Activated naive CD8-positive, alpha-beta T cell (primary cell): ENCODE data around the gene TNFAIP8L3.
"Not testable (repeated sequence)": the region's sequence is repeated elsewhere in the genome, so short reads cannot be mapped to it uniquely, and the experiment has no call there.

Experiments used
- H3K27ac Mint-ChIP-seq: one replicate; pipeline ENCODE4 v1.8.0; 2021; ENCODE audit warnings: mixed read lengths
- H3K27me3 Mint-ChIP-seq: one replicate; pipeline ENCODE4 v1.8.0; 2021; ENCODE audit warnings: mixed read lengths
- H3K36me3 Mint-ChIP-seq: one replicate; pipeline ENCODE4 v1.8.0; 2021; ENCODE audit warnings: mixed read lengths
- H3K4me1 Mint-ChIP-seq: one replicate; pipeline ENCODE4 v1.8.0; 2021; ENCODE audit warnings: low read depth, mixed read lengths
- H3K4me3 Mint-ChIP-seq: one replicate; pipeline ENCODE4 v1.8.0; 2021; ENCODE audit warnings: mild to moderate bottlenecking, mixed read lengths
- H3K9me3 Mint-ChIP-seq: one replicate; pipeline ENCODE4 v1.8.0; 2021; ENCODE audit warnings: low read depth, mixed read lengths

The TNFAIP8L3 gene

DNA sequence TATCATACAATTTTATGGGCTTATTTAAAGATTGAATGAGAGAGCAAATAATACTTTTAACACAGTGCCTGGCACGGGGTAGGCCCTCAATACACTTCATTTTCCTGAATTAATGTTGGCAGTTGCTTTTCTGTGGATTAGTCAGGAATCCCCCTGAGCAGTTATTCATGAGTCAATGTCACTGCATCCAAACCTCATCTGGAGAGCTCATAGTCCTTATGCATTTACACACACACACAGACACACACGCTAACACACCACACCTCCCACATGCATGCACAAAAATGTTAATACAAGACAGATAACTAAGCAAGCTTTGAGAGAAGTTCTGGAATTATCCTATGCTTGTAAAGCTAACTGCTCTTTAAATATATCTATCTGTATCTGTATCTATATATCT lies 34.0 kb upstream of the TNFAIP8L3 start:
- H3K4me1 Mint-ChIP-seq: no peaks in the 10 kb centered on the region
- H3K27ac Mint-ChIP-seq: no peak overlapping the region
- no peak overlapping the region for H3K4me3 Mint-ChIP-seq
- H3K36me3 Mint-ChIP-seq: no peaks in the 10 kb centered on the region
- H3K27me3 Mint-ChIP-seq: peaks cover 8% of the 10 kb centered on the region
- H3K9me3 Mint-ChIP-seq: no peaks in the 10 kb centered on the region

DNA sequence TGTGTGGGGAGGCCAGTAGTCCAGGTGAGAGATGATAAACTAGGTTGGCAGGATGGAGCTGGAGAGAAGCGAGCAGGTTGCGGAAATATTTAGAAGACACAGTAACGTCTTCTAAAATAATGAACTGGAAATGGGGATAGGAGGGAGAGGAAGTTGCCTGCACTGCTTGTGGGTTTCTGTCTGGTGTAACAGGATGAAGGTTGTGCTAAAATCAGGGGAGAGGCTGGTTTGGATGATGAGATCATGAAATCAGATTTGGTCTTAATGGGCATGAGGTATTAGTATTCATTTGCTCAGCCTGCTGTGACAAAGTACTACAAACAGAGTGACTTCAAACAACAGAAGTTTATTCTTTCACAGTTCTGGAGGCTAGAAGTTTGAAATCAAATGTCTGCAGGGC lies 32.1 kb upstream of the TNFAIP8L3 start:
- Mint-ChIP-seq H3K36me3 (no peaks in the 10 kb centered on the region), H3K27me3 (peaks cover 6% of the 10 kb centered on the region), H3K27ac (no peak overlapping the region), H3K4me1 (no peaks in the 10 kb centered on the region), H3K9me3 (no peaks in the 10 kb centered on the region), H3K4me3 (no peak overlapping the region)

DNA sequence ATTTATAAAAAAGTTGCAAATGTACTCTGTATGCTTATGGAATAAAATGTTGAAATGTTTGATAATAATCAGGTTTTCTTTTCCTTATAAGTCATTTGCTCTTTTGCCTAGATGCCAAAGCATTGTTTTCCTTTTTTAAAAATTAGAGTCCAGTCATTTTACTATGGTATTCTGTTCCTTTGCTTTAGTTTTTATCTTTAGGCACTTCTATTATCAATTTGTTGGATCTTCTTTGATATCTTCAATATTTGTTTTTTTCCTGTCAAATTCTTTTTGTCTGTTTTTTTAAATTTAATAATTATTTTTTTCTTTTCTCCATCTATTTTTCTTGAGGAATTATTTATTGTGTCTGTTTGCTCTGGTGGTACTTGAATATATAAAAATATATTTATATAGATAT lies 28.3 kb upstream of the TNFAIP8L3 start:
- not testable (repeated sequence) for H3K36me3 Mint-ChIP-seq, H3K4me3 Mint-ChIP-seq, H3K27ac Mint-ChIP-seq, H3K27me3 Mint-ChIP-seq, H3K4me1 Mint-ChIP-seq, H3K9me3 Mint-ChIP-seq

DNA sequence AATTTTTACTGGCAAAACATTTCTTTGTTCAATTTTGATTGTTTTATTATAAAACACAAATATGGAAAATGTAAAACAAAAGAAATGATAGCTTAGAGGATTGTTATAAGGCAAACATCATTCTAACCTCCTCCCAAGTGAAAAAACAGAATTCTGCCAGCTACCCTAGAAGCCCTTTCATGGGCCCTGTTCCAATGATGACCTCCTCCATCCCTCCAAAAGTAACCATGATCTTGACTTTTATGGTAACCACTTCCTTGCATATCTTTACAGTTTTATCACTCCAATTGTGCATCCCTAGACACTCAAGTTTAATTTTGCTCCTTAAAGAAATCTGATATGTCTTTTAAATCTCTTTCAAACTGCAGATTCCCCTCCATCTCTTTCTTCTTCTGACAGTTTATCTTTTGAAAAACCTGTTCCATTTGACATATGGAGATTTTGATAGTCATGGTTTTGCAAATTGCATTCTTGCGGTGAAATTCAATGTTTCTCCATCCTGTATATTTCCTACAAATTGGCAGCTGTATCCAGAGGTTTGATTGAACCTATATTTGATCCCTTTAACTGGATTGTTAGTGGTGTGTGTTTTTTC lies 27.0 kb upstream of the TNFAIP8L3 start:
- no peak overlapping the region for H3K4me3 Mint-ChIP-seq
- peaks cover 4% of the 10 kb centered on the region for H3K27me3 Mint-ChIP-seq
- H3K36me3 Mint-ChIP-seq: no peaks in the 10 kb centered on the region
- no peaks in the 10 kb centered on the region for H3K9me3 Mint-ChIP-seq
- H3K27ac Mint-ChIP-seq: no peak overlapping the region
- no peaks in the 10 kb centered on the region for H3K4me1 Mint-ChIP-seq

DNA sequence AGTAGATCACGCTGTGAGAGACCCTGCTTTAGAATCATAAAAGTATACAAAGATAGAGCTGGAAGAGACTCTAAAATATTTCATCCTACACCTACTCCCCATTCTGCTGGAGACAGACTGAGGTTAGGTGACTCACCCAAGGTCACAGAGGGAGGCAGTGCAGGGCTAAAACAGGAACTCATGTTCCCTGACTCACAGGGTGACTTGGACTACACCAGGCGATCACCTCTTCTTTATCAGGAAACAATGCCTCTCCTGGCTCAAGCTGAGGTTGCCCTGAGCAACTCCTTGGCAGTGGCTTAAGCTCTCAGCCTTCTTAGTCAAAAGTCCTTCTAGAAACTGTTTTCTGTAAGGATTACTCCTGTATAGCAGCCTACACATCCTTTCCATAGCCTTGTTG lies 26.4 kb upstream of the TNFAIP8L3 start:
- H3K9me3 Mint-ChIP-seq: no peaks in the 10 kb centered on the region
- no peaks in the 10 kb centered on the region for H3K36me3 Mint-ChIP-seq
- H3K27me3 Mint-ChIP-seq: peaks cover 4% of the 10 kb centered on the region
- H3K4me1 Mint-ChIP-seq: no peaks in the 10 kb centered on the region
- H3K4me3 Mint-ChIP-seq: no peak overlapping the region
- no peak overlapping the region for H3K27ac Mint-ChIP-seq

DNA sequence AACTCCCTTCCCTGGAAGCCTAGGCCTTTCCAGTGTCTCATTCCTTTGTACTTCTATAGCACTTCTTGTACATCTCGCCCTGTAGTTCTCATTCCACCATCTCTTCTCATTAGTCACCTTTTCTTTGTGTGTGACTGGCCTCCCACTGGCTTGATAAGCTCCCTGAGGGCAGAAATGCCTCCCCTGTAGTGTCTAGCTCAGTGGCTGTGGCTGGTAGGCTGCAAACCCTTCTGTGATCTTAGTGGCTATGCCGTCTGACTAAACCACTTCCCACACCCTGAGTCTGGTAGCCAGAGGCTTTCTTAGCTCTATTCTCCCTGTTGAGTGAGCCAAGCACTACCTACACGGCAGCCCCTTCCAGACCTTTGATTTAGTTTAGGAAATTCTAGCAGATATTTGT lies 24.4 kb upstream of the TNFAIP8L3 start:
- Mint-ChIP-seq H3K4me3 (no peak overlapping the region), H3K36me3 (no peaks in the 10 kb centered on the region), H3K9me3 (no peaks in the 10 kb centered on the region), H3K4me1 (no peaks in the 10 kb centered on the region), H3K27ac (no peak overlapping the region), H3K27me3 (peaks cover 4% of the 10 kb centered on the region)

DNA sequence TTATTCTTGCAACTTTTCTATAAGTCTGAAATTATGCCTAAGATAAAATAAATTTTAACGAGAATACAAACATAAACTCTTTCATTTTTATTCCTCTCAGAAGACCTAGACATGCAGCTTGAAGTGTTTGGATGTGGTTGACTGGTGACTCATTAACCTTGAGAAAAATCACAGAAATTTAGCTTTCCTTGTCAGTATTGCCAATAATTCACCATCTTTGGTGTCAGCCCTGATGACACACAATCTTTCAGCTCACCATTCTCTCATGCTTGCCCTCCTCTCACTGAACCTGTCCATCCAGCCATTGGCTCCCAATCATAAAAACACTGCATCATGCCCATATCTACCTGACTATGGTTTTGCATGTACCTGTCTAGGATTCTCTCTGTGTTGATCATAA lies 22.6 kb upstream of the TNFAIP8L3 start:
- peaks cover 7% of the 10 kb centered on the region for H3K27me3 Mint-ChIP-seq

DNA sequence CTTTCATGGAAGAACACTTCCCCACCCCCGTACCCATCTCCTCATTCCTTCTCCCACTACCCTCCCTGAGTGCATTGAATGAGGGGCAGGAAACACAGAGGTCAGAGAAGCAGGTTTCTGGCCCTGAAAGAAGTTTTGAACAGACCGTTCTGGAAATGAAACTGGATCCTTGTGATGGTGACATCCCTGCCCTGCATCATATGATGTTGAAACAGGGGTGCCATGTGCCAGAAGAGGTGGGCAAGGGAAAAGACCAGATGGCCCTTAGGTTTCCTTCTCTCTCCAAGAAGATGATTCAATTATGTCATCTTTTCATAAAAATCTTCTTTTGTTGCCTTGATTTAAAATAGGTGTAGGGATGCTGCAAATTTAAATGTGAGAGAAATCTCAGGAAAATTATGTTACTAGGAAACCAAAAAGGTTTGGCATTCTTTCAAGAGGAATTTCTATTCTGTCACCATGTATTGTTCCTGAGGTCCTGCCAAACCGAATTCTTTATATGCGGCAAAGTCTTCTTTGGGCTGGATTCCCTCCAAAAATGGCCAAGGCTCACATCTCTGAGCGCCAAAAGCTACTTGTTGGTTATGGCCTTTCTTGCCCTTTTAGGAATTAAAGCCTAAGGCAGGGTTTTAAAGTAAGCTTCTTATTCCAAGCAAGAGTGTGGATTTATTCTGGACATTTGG lies 19.9 kb upstream of the TNFAIP8L3 start:
- Mint-ChIP-seq H3K36me3 (no peaks in the 10 kb centered on the region), H3K4me3 (no peak overlapping the region), H3K27me3 (peaks cover 9% of the 10 kb centered on the region), H3K9me3 (no peaks in the 10 kb centered on the region), H3K27ac (no peak overlapping the region), H3K4me1 (no peaks in the 10 kb centered on the region)

More for the DNA sequence above, 22.6 kb upstream of the TNFAIP8L3 start:
- Mint-ChIP-seq H3K27ac (no peak overlapping the region), H3K9me3 (no peaks in the 10 kb centered on the region), H3K4me3 (no peak overlapping the region), H3K4me1 (no peaks in the 10 kb centered on the region), H3K36me3 (no peaks in the 10 kb centered on the region)

DNA sequence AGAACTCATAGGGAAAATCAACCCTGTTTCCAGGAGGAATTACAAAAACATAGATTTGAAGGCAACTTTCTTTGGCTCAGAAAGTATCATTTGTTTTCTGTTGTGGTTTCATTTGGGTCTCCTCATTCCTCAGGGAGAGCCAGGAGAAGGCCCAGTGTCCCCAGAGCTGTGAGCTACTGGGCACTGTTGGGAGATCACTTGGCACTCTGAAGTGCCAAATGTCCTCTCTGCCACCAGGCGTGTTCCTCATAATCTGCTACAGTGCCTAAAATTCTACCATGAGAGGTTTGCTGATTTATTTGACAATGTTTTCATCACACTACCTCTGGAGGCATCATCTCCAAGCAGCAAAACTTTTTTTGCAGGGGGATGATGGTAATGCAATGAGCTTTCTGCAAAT lies 17.4 kb upstream of the TNFAIP8L3 start:
- no peaks in the 10 kb centered on the region for H3K9me3 Mint-ChIP-seq
- peaks cover 6% of the 10 kb centered on the region for H3K27me3 Mint-ChIP-seq
- no peaks in the 10 kb centered on the region for H3K4me1 Mint-ChIP-seq
- H3K27ac Mint-ChIP-seq: no peak overlapping the region
- no peaks in the 10 kb centered on the region for H3K36me3 Mint-ChIP-seq
- H3K4me3 Mint-ChIP-seq: no peak overlapping the region

DNA sequence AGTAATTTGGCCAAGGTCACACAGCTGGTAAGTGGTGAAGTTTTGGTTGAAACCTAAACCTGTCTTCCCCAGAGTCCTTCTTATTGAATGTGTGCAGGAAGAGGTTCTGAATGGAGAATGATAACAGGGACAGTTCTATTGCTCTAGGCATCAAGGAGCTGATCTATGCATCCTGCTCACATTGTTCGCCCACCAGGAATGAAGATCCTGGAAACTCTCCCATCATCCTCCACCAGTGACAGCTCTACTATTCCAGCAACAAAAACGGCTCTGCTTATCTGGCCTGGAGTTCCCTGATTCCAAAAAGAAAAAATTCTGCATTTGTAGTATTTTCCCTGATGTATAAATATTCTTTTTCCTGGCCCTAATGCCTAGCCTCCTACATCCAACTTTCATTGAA lies 16.4 kb upstream of the TNFAIP8L3 start:
- no peaks in the 10 kb centered on the region for H3K4me1 Mint-ChIP-seq
- H3K9me3 Mint-ChIP-seq: no peaks in the 10 kb centered on the region
- H3K27ac Mint-ChIP-seq: no peak overlapping the region
- no peaks in the 10 kb centered on the region for H3K36me3 Mint-ChIP-seq
- no peak overlapping the region for H3K4me3 Mint-ChIP-seq
- peaks cover 6% of the 10 kb centered on the region for H3K27me3 Mint-ChIP-seq

DNA sequence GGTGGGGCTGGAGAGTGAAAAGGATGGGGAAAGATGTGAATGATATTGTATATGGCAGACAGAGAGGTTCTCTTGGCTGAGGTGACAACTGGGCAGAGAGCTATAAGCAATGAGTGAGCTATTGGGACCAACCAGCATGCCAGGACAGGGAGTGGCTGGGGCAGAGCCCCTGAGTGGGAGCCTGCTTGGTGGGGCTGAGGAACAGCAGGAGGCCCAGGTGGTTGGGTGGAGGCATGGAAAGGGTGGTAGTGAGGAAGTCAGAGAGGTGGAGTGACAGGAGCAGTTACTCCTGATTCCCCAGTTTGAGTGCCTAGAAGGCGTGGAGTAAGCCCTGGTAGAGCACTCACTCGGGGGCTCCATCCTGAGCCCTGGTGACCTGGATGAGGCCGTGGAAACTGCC lies 15.5 kb upstream of the TNFAIP8L3 start:
- Mint-ChIP-seq H3K36me3 (no peaks in the 10 kb centered on the region), H3K27ac (no peak overlapping the region), H3K4me3 (no peak overlapping the region), H3K9me3 (no peaks in the 10 kb centered on the region), H3K4me1 (no peaks in the 10 kb centered on the region), H3K27me3 (peaks cover 6% of the 10 kb centered on the region)

DNA sequence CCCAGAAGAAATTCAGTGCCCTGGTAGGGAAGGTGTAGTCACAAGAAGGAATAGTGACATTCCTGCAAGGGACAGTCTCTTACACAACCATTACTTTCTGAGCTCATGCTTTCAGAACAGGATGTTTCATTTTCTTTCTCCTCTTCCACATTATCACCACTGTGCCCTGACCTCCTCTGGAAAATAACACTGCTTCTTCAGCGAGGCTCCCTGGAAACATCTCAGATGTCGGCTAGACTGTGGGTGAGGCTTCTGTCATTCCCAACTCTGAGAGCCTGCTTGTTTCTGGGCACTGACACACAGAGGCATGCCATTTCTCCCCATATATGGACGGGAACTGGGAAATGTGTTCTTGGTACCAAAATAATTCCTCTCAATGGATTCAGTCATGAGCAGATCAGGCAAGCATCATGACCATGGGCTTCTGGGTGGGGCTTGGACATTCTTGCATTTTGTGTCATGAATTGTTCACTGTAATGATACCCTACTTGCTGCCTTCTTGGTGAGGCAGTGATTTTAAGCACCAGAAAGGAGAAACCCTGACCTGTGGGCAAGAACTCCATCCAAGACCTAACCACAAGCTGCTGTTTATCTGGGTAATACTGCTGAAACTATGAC lies 14.3 kb upstream of the TNFAIP8L3 start:
- H3K9me3 Mint-ChIP-seq: no peaks in the 10 kb centered on the region
- no peak overlapping the region for H3K4me3 Mint-ChIP-seq
- H3K4me1 Mint-ChIP-seq: no peaks in the 10 kb centered on the region
- peaks cover 6% of the 10 kb centered on the region for H3K27me3 Mint-ChIP-seq
- H3K27ac Mint-ChIP-seq: no peak overlapping the region
- no peaks in the 10 kb centered on the region for H3K36me3 Mint-ChIP-seq

DNA sequence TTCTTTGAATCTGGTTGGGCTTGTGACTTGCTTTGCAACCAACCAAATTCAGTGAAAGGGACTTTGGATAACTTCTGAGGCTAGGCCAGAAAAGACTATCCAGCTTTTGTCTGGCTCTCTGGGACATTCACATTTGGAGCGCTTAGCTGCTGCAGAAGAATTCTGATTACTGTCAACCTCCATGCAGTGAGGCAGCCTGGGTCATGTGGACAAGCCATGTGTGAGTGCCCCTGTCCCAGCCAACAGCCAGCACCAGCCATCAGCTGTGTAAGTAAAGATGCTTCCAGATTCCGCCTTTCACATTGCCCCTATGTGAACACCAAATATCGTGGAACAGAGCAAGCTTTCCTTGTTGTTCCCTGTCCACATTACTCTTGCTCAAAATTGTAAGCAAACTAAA lies 12.9 kb upstream of the TNFAIP8L3 start:
- H3K9me3 Mint-ChIP-seq: no peaks in the 10 kb centered on the region
- H3K27ac Mint-ChIP-seq: no peak overlapping the region
- no peaks in the 10 kb centered on the region for H3K36me3 Mint-ChIP-seq
- H3K27me3 Mint-ChIP-seq: peaks cover 7% of the 10 kb centered on the region
- no peaks in the 10 kb centered on the region for H3K4me1 Mint-ChIP-seq
- no peak overlapping the region for H3K4me3 Mint-ChIP-seq

DNA sequence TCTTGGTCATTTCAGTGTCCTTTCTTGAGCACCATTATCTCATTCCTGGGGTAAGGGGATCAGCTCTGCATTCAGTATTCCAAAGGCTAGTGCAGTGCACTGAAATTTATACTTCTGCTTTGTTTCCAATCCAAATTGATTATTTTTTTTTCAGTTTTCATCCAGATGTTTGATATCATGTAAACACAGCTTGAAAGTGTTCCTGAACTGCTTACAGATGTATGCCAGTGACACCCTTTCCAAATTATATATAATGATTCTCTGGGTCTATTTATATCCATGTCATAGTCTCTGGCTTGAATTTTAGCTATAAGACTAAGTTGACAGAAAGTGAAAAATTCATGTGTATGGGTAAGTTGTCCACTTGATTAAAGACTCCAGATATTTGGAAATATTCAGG lies 11.8 kb upstream of the TNFAIP8L3 start:
- H3K27me3 Mint-ChIP-seq: peaks cover 8% of the 10 kb centered on the region

DNA sequence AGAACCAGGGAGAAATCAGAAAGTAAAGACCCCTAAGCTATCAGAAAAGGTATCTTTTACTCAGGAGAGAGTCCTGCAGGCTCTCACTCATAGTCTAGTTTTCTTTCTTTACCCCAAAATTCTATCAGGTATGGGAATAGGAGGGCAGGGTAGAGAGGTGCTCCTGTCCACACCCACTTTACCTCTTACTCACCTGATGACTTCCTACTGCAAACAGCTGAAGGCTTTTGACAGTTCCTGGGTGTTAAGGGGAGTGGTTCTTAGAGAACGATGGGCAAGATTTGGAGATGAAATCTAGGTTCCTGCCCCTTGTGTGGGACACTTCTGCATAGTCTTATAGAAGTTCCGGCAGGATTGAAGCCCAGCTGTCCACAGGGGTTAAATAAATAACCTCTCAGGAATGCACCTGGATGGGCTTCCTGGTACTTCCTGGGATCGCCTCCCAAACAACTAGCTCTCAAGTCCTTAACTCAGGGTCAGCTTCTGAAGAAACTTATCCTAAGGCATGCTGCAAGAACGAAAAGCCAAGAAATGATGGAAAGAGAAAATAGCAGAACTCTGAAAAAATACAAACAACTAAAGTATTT lies 10.8 kb upstream of the TNFAIP8L3 start:
- Mint-ChIP-seq H3K27ac (no peak overlapping the region), H3K36me3 (no peaks in the 10 kb centered on the region), H3K4me3 (no peak overlapping the region), H3K27me3 (peaks cover 9% of the 10 kb centered on the region), H3K4me1 (no peaks in the 10 kb centered on the region), H3K9me3 (no peaks in the 10 kb centered on the region)

More for the DNA sequence above, 11.8 kb upstream of the TNFAIP8L3 start:
- Mint-ChIP-seq H3K4me3 (no peak overlapping the region), H3K36me3 (no peaks in the 10 kb centered on the region), H3K4me1 (no peaks in the 10 kb centered on the region), H3K9me3 (no peaks in the 10 kb centered on the region), H3K27ac (no peak overlapping the region)
